SK-N-SH (cell line): Measurements from ENCODE around the gene SKIDA1. TPM values are rescaled to one million over a fixed set of nuclear protein-coding genes. Genes with fewer than 3 reads are reported as not detected.

Source experiments
- CTCF ChIA-PET: fragments of 300-600, 350-600 bp; formaldehyde crosslinking; extraction: SDS; loops from one replicate; lab custom pipeline; 2021; lab: Yijun Ruan, JAX
- POLR2A ChIA-PET: fragments of 350-600 bp; sonication (Branson Sonifier 250); formaldehyde crosslinking; extraction: SDS; loops from one replicate; lab custom pipeline; 2020; ENCODE audit warnings: antibody characterized with exemption, inconsistent platforms; lab: Yijun Ruan, JAX
- DNase-seq: peaks from one replicate; pipeline ENCODE4 v3.0.0; 2012
- H2AFZ ChIP-seq: fragments of 200-600 bp; sonication (generic); 2 replicates; pipeline ENCODE4 v1.8.1; 2016; ENCODE audit warnings: antibody characterized with exemption, mild to moderate bottlenecking, low read depth
- H3F3A ChIP-seq: fragments of 200-600 bp; sonication (generic); replicated peaks from 2 replicates; pipeline ENCODE3; 2016; ENCODE audit warnings: antibody characterized with exemption, mild to moderate bottlenecking; ENCODE audit not compliant: insufficient read depth
- H3K27ac ChIP-seq, 2 experiments: fragments of 200-500 bp in 1 of 2; fragments of 200-600 bp in 1 of 2; sonication (Bioruptor generic) in 1 of 2; sonication (generic), shearing (Covaris generic) in 1 of 2; 2 replicates each; pipeline versions ENCODE4 v1.5.1 to v1.6.1; 2014 to 2016; ENCODE audit warnings: low read depth in 2 of 2, inconsistent platforms in 1 of 2, low read length in 1 of 2, mild to moderate bottlenecking in 1 of 2, mixed read lengths in 1 of 2
- H3K27me3 ChIP-seq: fragments of 200-600 bp; sonication (generic), shearing (Covaris generic); 2 replicates; pipeline ENCODE4 v1.6.1; 2016; ENCODE audit warnings: mixed run types; ENCODE audit not compliant: insufficient read depth
- H3K36me3 ChIP-seq, 2 experiments: fragments of 200-500 bp in 1 of 2; fragments of 200-600 bp in 1 of 2; sonication (Bioruptor generic) in 1 of 2; sonication (generic) in 1 of 2; replicated peaks in 1 of 2; 2 replicates each; pipeline versions ENCODE3 to v1.5.1; 2014 to 2016; ENCODE audit warnings: low read length in 1 of 2, mild to moderate bottlenecking in 1 of 2; ENCODE audit not compliant: insufficient read depth in 2 of 2, control insufficient read depth in 1 of 2
- H3K4me1 ChIP-seq, 2 experiments: fragments of 200-500 bp in 1 of 2; fragments of 200-600 bp in 1 of 2; sonication (Bioruptor generic) in 1 of 2; sonication (generic), shearing (Covaris generic) in 1 of 2; 2 replicates each; pipeline versions ENCODE4 v1.5.1 to v1.6.1; 2014 to 2016; ENCODE audit warnings: low read depth in 1 of 2, low read length in 1 of 2, mixed run types in 1 of 2; ENCODE audit not compliant: insufficient read depth in 2 of 2, control insufficient read depth in 1 of 2
- H3K4me2 ChIP-seq: fragments of 200-600 bp; sonication (generic), shearing (Covaris generic); 2 replicates; pipeline ENCODE4 v1.6.1; 2017; ENCODE audit warnings: mixed run types
- H3K4me3 ChIP-seq, 2 experiments: fragments of 200-500 bp in 1 of 2; fragments of 200-600 bp in 1 of 2; sonication (Bioruptor generic) in 1 of 2; sonication (generic), shearing (Covaris generic) in 1 of 2; 2 replicates each; pipeline versions ENCODE4 v1.5.1 to v1.8.1; 2014 to 2016; ENCODE audit warnings: low read depth in 2 of 2, inconsistent platforms in 1 of 2, low read length in 1 of 2, mild to moderate bottlenecking in 1 of 2, mixed read lengths in 1 of 2, moderate library complexity in 1 of 2
- H3K79me2 ChIP-seq: fragments of 200-600 bp; sonication (generic); 2 replicates; pipeline ENCODE4 v1.8.1; 2017; ENCODE audit warnings: mild to moderate bottlenecking; ENCODE audit not compliant: insufficient read depth
- H3K9ac ChIP-seq: fragments of 200-600 bp; sonication (generic); 2 replicates; pipeline ENCODE4 v1.6.1; 2017; ENCODE audit warnings: mixed run types
- H3K9me2 ChIP-seq: fragments of 200-600 bp; sonication (generic); 2 replicates; pipeline ENCODE4 v1.6.1; 2017; ENCODE audit warnings: mixed run types
- H3K9me3 ChIP-seq: fragments of 200-600 bp; sonication (generic); 2 replicates; pipeline ENCODE4 v1.6.1; 2017; ENCODE audit warnings: mixed run types, mild to moderate bottlenecking, moderate library complexity
- H4K20me1 ChIP-seq: fragments of 200-600 bp; sonication (generic); 2 replicates; pipeline ENCODE4 v1.6.1; 2017; ENCODE audit warnings: mild to moderate bottlenecking, mixed run types; ENCODE audit not compliant: insufficient read depth
- GATA2 ChIP-seq: sonication (generic); formaldehyde crosslinking; IDR thresholded peaks from 2 replicates; pipeline ENCODE4 v1.5.0; 2020; ENCODE audit warnings: mild to moderate bottlenecking, missing genetic modification reagents
- NRF1 ChIP-seq: IDR thresholded peaks from 2 replicates; pipeline ENCODE4 v1.6.1; 2012; ENCODE audit warnings: low read depth, mild to moderate bottlenecking, low read length
- RAD21 ChIP-seq: IDR thresholded peaks from 2 replicates; pipeline ENCODE4 v1.6.1; 2012; ENCODE audit warnings: mild to moderate bottlenecking, low read length
- RCOR1 ChIP-seq: fragments of 150-350 bp; IDR thresholded peaks from 2 replicates; pipeline ENCODE4 v1.6.1; 2017; ENCODE audit warnings: antibody characterized with exemption, low read length
- REST ChIP-seq: IDR thresholded peaks from 2 replicates; pipeline ENCODE4 v1.6.1; 2012; ENCODE audit warnings: mild to moderate bottlenecking, low read depth, low read length, moderate library complexity
- WGBS: methylation state at CpG from one replicate; pipeline ENCODE4 v1.1.6; 2017; ENCODE audit warnings: low lambda C conversion rate; 5-methylcytosine and 5-hydroxymethylcytosine counted together
- polyA plus RNA-seq, 3 experiments: library from polyadenylated mRNA; depleted of rRNA; stranded (reverse); fragments of >200 nt; gene quantifications; 2 replicates each; pipeline ENCODE4 v1.2.3, GENCODE V29; 2012
- TF ChIP-seq, protein P1 (sequence below): IDR thresholded peaks from 2 replicates; pipeline ENCODE4 v1.4.0; 2012; ENCODE audit warnings: low read depth, borderline replicate concordance
- TF ChIP-seq, protein P2 (sequence below): fragments of 150-350 bp; IDR thresholded peaks from 2 replicates; pipeline ENCODE4 v1.6.1; 2016; ENCODE audit warnings: mild to moderate bottlenecking, low read depth, low read length

Gene SKIDA1
- polyA plus RNA-seq, 1 of the 3 experiments (the other 2 are of a cell fraction): 0.38 TPM

DNA sequence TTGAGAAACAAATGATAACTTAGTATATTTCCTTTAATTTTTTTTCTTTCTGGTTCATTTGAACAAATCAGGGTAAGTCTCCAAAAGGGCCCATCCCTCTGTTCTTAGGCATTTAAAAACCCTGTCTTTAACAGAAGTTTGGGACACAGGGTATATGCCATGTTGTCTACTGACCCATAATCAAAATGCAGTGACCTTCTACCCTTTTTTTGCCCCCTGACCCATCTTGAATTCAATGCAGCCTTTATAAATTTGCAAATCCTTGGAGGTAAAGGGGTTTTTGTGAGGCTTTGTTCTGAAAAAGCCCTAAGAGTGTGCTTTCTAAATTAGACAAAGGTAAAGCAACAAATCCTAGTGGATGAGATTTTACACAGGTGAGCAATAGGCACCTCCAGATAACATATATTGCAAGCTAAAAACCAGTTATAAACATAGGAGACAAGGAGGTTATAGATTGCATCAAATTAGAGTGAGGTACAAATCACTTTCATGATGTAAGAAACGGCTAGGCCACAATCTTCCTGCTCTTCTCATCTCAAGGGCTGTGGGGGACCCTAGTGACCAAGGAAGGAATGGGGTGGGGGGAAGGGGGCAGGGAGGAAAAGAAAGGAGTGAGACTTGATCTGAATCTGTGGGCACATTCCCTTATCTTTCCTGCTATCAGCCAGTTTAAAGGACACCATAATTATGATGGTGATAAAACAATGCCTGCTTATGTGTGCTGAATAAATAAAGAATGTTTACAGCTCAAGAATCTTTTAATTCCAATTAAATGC lies 2.7 kb downstream of the SKIDA1 start:
- peak overlapping the region; percentile 94 for H3K9ac ChIP-seq
- peaks cover 37 to 40% of the 10 kb centered on the region in 2 experiments; a peak in 3 of 4 replicates for H3K4me1 ChIP-seq
- H3K9me3 ChIP-seq: no peaks in the 10 kb centered on the region
- H2AFZ ChIP-seq: peak overlapping the region; percentile 86
- ChIA-PET CTCF (interaction anchor here (3.0 to 11.1 kb wide), 3 partner anchors 26 to 209 kb away, joined by 12 to 101 read pairs (median 22); no protein-coding TSS in a partner anchor), POLR2A (interaction anchor here (1.2 kb wide), 1 partner anchor 36 kb away, joined by 5 read pairs; no protein-coding TSS in a partner anchor)
- H3K4me2 ChIP-seq: peak overlapping the region; percentile 93; the same call in 1 of the 2 replicates
- H4K20me1 ChIP-seq: no peaks in the 10 kb centered on the region
- H3F3A ChIP-seq: peaks cover 48% of the 10 kb centered on the region
- no peaks in the 10 kb centered on the region for H3K27me3 ChIP-seq
- no peaks in the 10 kb centered on the region for H3K9me2 ChIP-seq
- no peak for DNase-seq
- H3K4me3 ChIP-seq: no peak overlapping the region
- no peak for TF ChIP-seq GATA2 (CRISPR knock-in tag)
- peak; percentile 30 for TF ChIP-seq RAD21
- 22% methylated on average over 1 of the region's 1 CpG for whole genome bisulfite sequencing
- peak overlapping the region; percentile 98 to 99 for H3K27ac ChIP-seq
- H3K79me2 ChIP-seq: peaks cover 19% of the 10 kb centered on the region
- no peaks in the 10 kb centered on the region for H3K36me3 ChIP-seq

DNA sequence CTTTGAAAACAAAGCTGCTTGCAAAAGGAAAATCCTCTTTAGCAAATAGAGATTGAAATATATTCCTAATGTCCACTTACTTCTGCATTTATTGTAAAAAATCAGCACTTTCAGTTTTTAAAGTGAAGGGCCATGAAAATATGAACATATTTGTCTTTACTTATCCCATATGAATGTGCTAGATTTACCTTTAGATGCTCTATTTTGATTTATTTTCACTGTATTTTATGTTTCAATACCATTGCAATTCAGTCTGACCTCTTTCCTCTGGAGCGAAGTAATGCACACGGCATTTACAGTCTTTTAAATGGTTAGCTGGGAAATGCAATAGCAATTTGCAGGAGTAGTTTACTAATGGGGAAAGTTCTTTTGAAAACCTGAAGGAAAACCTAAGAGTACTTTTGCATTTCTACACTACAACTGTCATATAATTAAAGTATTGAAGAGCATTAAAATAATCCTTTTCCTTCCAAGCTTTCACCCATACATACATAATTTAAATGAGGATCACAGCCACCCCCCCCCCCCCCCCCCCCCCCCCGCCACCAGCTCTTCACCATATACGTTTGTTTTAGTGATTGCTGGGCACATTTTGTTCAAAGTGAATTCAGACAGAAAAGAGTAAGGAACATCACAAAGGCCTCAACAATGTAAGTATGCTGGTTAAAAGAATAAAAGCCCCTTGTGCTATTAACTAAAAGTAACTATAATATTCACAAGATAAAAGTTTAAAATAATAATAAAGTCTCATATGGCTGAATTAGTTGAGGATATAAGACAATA lies 3.5 kb downstream of the SKIDA1 start:
- Histone ChIP-seq H2AFZ (peak overlapping the region; percentile 86), H3F3A (peaks cover 47% of the 10 kb centered on the region), H3K9ac (peak overlapping the region; percentile 94; the same call in 1 of the 2 replicates), H3K4me3 (peak overlapping the region in 1 of 2 experiments; percentile 6; a peak in 2 of 4 replicates), H3K27me3 (no peaks in the 10 kb centered on the region), H3K9me2 (no peaks in the 10 kb centered on the region), H3K9me3 (no peaks in the 10 kb centered on the region), H4K20me1 (no peaks in the 10 kb centered on the region), H3K4me1 (peaks cover 37 to 40% of the 10 kb centered on the region in 2 experiments; a peak in 3 of 4 replicates), H3K36me3 (no peaks in the 10 kb centered on the region), H3K79me2 (peaks cover 23% of the 10 kb centered on the region; the same call in 1 of the 2 replicates), H3K4me2 (peak overlapping the region; percentile 99; the same call in 1 of the 2 replicates), H3K27ac (peak overlapping the region; percentile 98 to 99)
- no peak for TF ChIP-seq RAD21
- ChIA-PET POLR2A (interaction anchor here (1.3 kb wide), 1 partner anchor 26 kb away, joined by 5 read pairs; no protein-coding TSS in a partner anchor), CTCF (interaction anchor here (1.2 to 11.1 kb wide), 3 partner anchors 25 to 243 kb away, joined by 4 to 101 read pairs (median 22); no protein-coding TSS in a partner anchor)
- DNase-seq: no peak
- WGBS: 47% methylated on average over 4 of the region's 4 CpGs

- no peaks in the 10 kb centered on the region for H4K20me1 ChIP-seq
Observed at GRCh38 chr10:21520949-21521348, 4.5 kb downstream of the SKIDA1 start.

More at GRCh38 chr10:21520949-21521348, 4.5 kb downstream of the SKIDA1 start:
- Histone ChIP-seq H3K4me3 (no peak overlapping the region; a peak in 1 of 4 replicates), H3K9me3 (no peaks in the 10 kb centered on the region), H3K27ac (peak overlapping the region; percentile 98 to 99), H3K9ac (peak overlapping the region; percentile 59; the same call in 1 of the 2 replicates), H3K4me2 (peak overlapping the region; percentile 99), H3K79me2 (peaks cover 23% of the 10 kb centered on the region; the same call in 1 of the 2 replicates), H3K4me1 (peaks cover 37 to 42% of the 10 kb centered on the region in 2 experiments; a peak in 3 of 4 replicates), H3F3A (peaks cover 40% of the 10 kb centered on the region), H2AFZ (peak overlapping the region; percentile 70; the same call in 1 of the 2 replicates), H3K9me2 (no peaks in the 10 kb centered on the region), H3K27me3 (no peaks in the 10 kb centered on the region), H3K36me3 (no peaks in the 10 kb centered on the region)
- no peak for DNase-seq
- CTCF ChIA-PET: interaction anchor here (1.2 to 11.1 kb wide), 4 partner anchors 11 to 242 kb away, joined by 4 to 101 read pairs (median 14); no protein-coding TSS in a partner anchor
- TF ChIP-seq REST: no peak
- TF ChIP-seq, protein P1, sequence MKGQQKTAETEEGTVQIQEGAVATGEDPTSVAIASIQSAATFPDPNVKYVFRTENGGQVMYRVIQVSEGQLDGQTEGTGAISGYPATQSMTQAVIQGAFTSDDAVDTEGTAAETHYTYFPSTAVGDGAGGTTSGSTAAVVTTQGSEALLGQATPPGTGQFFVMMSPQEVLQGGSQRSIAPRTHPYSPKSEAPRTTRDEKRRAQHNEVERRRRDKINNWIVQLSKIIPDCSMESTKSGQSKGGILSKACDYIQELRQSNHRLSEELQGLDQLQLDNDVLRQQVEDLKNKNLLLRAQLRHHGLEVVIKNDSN: no peak
- TF ChIP-seq, protein P2, sequence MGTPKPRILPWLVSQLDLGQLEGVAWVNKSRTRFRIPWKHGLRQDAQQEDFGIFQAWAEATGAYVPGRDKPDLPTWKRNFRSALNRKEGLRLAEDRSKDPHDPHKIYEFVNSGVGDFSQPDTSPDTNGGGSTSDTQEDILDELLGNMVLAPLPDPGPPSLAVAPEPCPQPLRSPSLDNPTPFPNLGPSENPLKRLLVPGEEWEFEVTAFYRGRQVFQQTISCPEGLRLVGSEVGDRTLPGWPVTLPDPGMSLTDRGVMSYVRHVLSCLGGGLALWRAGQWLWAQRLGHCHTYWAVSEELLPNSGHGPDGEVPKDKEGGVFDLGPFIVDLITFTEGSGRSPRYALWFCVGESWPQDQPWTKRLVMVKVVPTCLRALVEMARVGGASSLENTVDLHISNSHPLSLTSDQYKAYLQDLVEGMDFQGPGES: no peak
- TF ChIP-seq NRF1: no peak
- no peak for TF ChIP-seq RCOR1
- 41% methylated on average over 8 of the region's 8 CpGs for WGBS
- POLR2A ChIA-PET: interaction anchor here (1.2 to 1.3 kb wide), 2 partner anchors 12 to 25 kb away, joined by 4 to 5 read pairs; no protein-coding TSS in a partner anchor
